OCI-LY1 (cell line): ENCODE data around the gene SLAMF7.
A peak's percentile ranks its signal among the peaks of the same experiment; 100 is the strongest.

Experiments used
- CTCF ChIP-seq: fragments of 200-600 bp; sonication (generic), shearing (Covaris generic); IDR thresholded peaks from 2 replicates; pipeline ENCODE4 v1.5.1; 2017; ENCODE audit warnings: mild to moderate bottlenecking, antibody characterized with exemption, low read length, moderate library complexity, mixed read lengths
- EZH2 ChIP-seq: fragments of 200-600 bp; sonication (generic), shearing (Covaris generic); IDR thresholded peaks from 2 replicates; pipeline ENCODE4 v1.8.0; 2017; ENCODE audit warnings: borderline replicate concordance, mixed run types, mild to moderate bottlenecking, antibody characterized with exemption, low read length, moderate library complexity, mixed read lengths

GRCh38 chr1:160777486-160778089, 38.5 kb downstream of the SLAMF7 start:
- TF ChIP-seq CTCF: peak; percentile 72
- TF ChIP-seq EZH2: no peak
